SK-N-SH treated with all-trans-retinoic acid at 6 μM for 48 hours (cell line): Measurements from ENCODE around the gene FBXL17.

ENCODE experiments used
- ARNTL ChIP-seq: fragments of 450-650 bp; formaldehyde crosslinking; IDR thresholded peaks from 2 replicates; pipeline ENCODE4 v1.5.0; 2020; ENCODE audit warnings: low read depth, mild to moderate bottlenecking, moderate library complexity, borderline replicate concordance
- CSDC2 ChIP-seq: fragments of 250-450 bp; sonication (Bioruptor Pico); IDR thresholded peaks from 2 replicates; pipeline ENCODE4 v1.5.0; 2020; ENCODE audit warnings: mild to moderate bottlenecking, moderate library complexity
- ESRRG ChIP-seq: fragments of 250-450 bp; sonication (Bioruptor Pico); IDR thresholded peaks from 2 replicates; pipeline ENCODE4 v1.6.1; 2021; ENCODE audit warnings: mild to moderate bottlenecking
- GLIS3 ChIP-seq: fragments of 250-450 bp; sonication (Bioruptor Pico); IDR thresholded peaks from 2 replicates; pipeline ENCODE4 v1.5.0; 2020; ENCODE audit warnings: mild to moderate bottlenecking, moderate library complexity
- OSR1 ChIP-seq: fragments of 250-450 bp; sonication (Bioruptor Pico); IDR thresholded peaks from 2 replicates; pipeline ENCODE4 v1.8.0; 2022; ENCODE audit warnings: moderate library complexity, mild to moderate bottlenecking, inconsistent platforms
- PATZ1 ChIP-seq: fragments of 250-450 bp; sonication (Bioruptor Pico); IDR thresholded peaks from 2 replicates; pipeline ENCODE4 v1.8.0; 2020; ENCODE audit warnings: mild to moderate bottlenecking, moderate library complexity, borderline replicate concordance
- PPARA ChIP-seq: fragments of 250-450 bp; sonication (Bioruptor Pico); IDR thresholded peaks from 2 replicates; pipeline ENCODE4 v1.5.0; 2020; ENCODE audit warnings: mild to moderate bottlenecking, borderline replicate concordance
- TSHZ2 ChIP-seq: fragments of 250-450 bp; sonication (Bioruptor Pico); IDR thresholded peaks from 2 replicates; pipeline ENCODE4 v1.5.0; 2020; ENCODE audit warnings: mild to moderate bottlenecking, moderate library complexity
- ZC3H10 ChIP-seq: fragments of 250-450 bp; sonication (Bioruptor Pico); IDR thresholded peaks from 2 replicates; pipeline ENCODE4 v1.5.1; 2021; ENCODE audit warnings: mild to moderate bottlenecking, moderate library complexity
- ZNF565 ChIP-seq: fragments of 450-650 bp; formaldehyde crosslinking; conservative IDR thresholded peaks from 2 replicates; pipeline ENCODE4 v1.5.0; 2020; ENCODE audit warnings: low read depth, mild to moderate bottlenecking, moderate library complexity
- ZNF70 ChIP-seq: fragments of 450-650 bp; formaldehyde crosslinking; IDR thresholded peaks from 2 replicates; pipeline ENCODE4 v1.5.0; 2020; ENCODE audit warnings: mild to moderate bottlenecking, moderate library complexity
- ZNF8 ChIP-seq: fragments of 450-650 bp; formaldehyde crosslinking; IDR thresholded peaks from 2 replicates; pipeline ENCODE4 v1.5.0; 2020; ENCODE audit warnings: mild to moderate bottlenecking, moderate library complexity

DNA sequence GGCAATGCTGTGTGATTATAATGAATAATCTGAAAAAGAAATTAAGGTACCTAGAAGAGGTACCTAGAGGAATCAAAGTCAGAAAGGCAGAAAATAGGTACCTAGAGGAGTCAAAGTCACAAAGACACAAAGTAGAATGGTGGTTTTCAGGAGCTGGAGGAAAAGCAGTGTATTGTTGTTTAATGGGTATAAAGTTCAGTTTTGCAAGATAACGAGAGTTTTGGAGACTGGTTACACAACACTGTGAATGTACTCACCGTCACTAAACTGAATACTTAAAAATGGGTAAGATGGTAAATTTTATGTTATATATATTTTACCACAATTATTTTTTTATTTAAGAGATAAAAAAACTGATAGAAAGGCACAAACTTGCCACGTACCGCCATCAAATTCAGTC lies 57.0 kb downstream of the FBXL17 start:
- TF ChIP-seq TSHZ2 (no peak), ZNF8 (CRISPR knock-in tag) (no peak), ZNF565 (CRISPR knock-in tag) (no peak), OSR1 (CRISPR knock-in tag) (no peak), ARNTL (no peak), ESRRG (no peak), CSDC2 (CRISPR knock-in tag) (no peak), ZNF70 (CRISPR knock-in tag) (no peak), GLIS3 (CRISPR knock-in tag) (no peak), PPARA (CRISPR knock-in tag) (no peak), ZC3H10 (no peak), PATZ1 (CRISPR knock-in tag) (no peak)
